Vagina (tissue), 2 donors: ENCODE data around the gene AKAP11. TPM values are rescaled to one million over a fixed set of nuclear protein-coding genes. Genes with fewer than 3 reads are reported as not detected.
A peak's percentile ranks its signal among the peaks of the same experiment; 100 is the strongest.

ENCODE experiments used
- DNase-seq, 2 donors: peaks; one replicate each; pipeline ENCODE4 v3.0.0-alpha.2; 2017; ENCODE audit errors: extremely low spot score in 2 of 2
- H3K27ac ChIP-seq: fragments of 200-600 bp; sonication (generic); one replicate; pipeline ENCODE4 v1.5.1; 2019
- H3K27me3 ChIP-seq: fragments of 200-600 bp; sonication (generic); one replicate; pipeline ENCODE4 v1.5.1; 2019
- H3K36me3 ChIP-seq, 2 donors: fragments of 200-600 bp; sonication (generic); one replicate each; pipeline ENCODE4 v1.5.1; 2017 to 2019
- H3K4me1 ChIP-seq: fragments of 200-600 bp; sonication (generic); one replicate; pipeline ENCODE4 v1.5.1; 2019
- H3K4me3 ChIP-seq, 2 donors: fragments of 200-600 bp; sonication (generic); 1 replicate in 1 of 2; 2 replicates in 1 of 2; pipeline ENCODE4 v1.5.1; 2016 to 2019
- H3K9me3 ChIP-seq: fragments of 200-600 bp; sonication (generic); one replicate; pipeline ENCODE4 v1.5.1; 2019
- CTCF ChIP-seq, 3 experiments: fragments of 450-650 bp in 2 of 3; fragments of 200-600 bp in 1 of 3; sonication (generic) in 1 of 3; IDR thresholded peaks; one replicate each; pipeline ENCODE4 v1.5.1; 2017 to 2019; ENCODE audit warnings: antibody characterized with exemption in 3 of 3, mild to moderate bottlenecking in 2 of 3, moderate library complexity in 2 of 3
- POLR2A ChIP-seq, 2 donors: fragments of 450-650 bp; IDR thresholded peaks; one replicate each; pipeline ENCODE4 v1.6.1; 2017; ENCODE audit warnings: antibody characterized with exemption in 2 of 2, mild to moderate bottlenecking in 2 of 2, moderate library complexity in 2 of 2
- POLR2AphosphoS5 ChIP-seq, 2 donors: sonication (generic); formaldehyde crosslinking; IDR thresholded peaks; one replicate each; pipeline ENCODE4 v1.9.0; 2017; ENCODE audit warnings: antibody characterized with exemption in 2 of 2, mild to moderate bottlenecking in 2 of 2, low read depth in 1 of 2; ENCODE audit not compliant: insufficient read depth in 1 of 2
- intact Hi-C: fragments of 100-400 bp; cut with DNase I; formaldehyde crosslinking; loops from one replicate; pipeline ENCODE4 v1.15.1; 2023
- total RNA-seq: library from RNA; depleted of rRNA; stranded (reverse); fragments of >200 nt; gene quantifications from one replicate; pipeline ENCODE4 v1.2.3, GENCODE V29; 2016

The AKAP11 gene
- total RNA-seq, 1 donor from 2014 or later: 25.0 TPM

- no peaks in the 10 kb centered on the region for H3K36me3 ChIP-seq
- no peaks in the 10 kb centered on the region for H3K9me3 ChIP-seq
- intact Hi-C loops: no loop called here
- no peaks in the 10 kb centered on the region for H3K27me3 ChIP-seq
- TF ChIP-seq POLR2AphosphoS5 (IDR thresholded peaks at IDR 0.05; ENCODE audit: insufficient read depth in 1 of 2, low read depth in 1 of 2) (no peak), CTCF (IDR thresholded peaks at IDR 0.05) (no peak), POLR2A (IDR thresholded peaks at IDR 0.05) (no peak)
- H3K4me3 ChIP-seq: no peak overlapping the region
- no peak for DNase-seq
- H3K4me1 ChIP-seq: no peaks in the 10 kb centered on the region
- no peak overlapping the region for H3K27ac ChIP-seq
Observed at GRCh38 chr13:42260903-42261654, 10.9 kb upstream of the AKAP11 start.

GRCh38 chr13:42266473-42266872, 5.5 kb upstream of the AKAP11 start:
- no peaks in the 10 kb centered on the region for H3K36me3 ChIP-seq
- no peak overlapping the region for H3K4me3 ChIP-seq
- H3K27ac ChIP-seq: no peak overlapping the region
- no peaks in the 10 kb centered on the region for H3K27me3 ChIP-seq
- TF ChIP-seq POLR2A (IDR thresholded peaks at IDR 0.05) (no peak), POLR2AphosphoS5 (IDR thresholded peaks at IDR 0.05; ENCODE audit: insufficient read depth in 1 of 2, low read depth in 1 of 2) (no peak), CTCF (IDR thresholded peaks at IDR 0.05) (no peak)
- no peak for DNase-seq
- no peaks in the 10 kb centered on the region for H3K9me3 ChIP-seq
- no peaks in the 10 kb centered on the region for H3K4me1 ChIP-seq
- intact Hi-C loops: no loop called here

- no peaks in the 10 kb centered on the region for H3K36me3 ChIP-seq
- intact Hi-C loops: no loop called here
- peaks cover 22% of the 10 kb centered on the region for H3K4me1 ChIP-seq
- no peak overlapping the region for H3K4me3 ChIP-seq
- no peak for DNase-seq
- H3K27ac ChIP-seq: no peak overlapping the region
- no peaks in the 10 kb centered on the region for H3K9me3 ChIP-seq
- no peak for TF ChIP-seq POLR2A (IDR thresholded peaks at IDR 0.05)
- no peak for TF ChIP-seq CTCF (IDR thresholded peaks at IDR 0.05)
- no peak for TF ChIP-seq POLR2AphosphoS5 (IDR thresholded peaks at IDR 0.05; ENCODE audit: insufficient read depth in 1 of 2, low read depth in 1 of 2)
- H3K27me3 ChIP-seq: no peaks in the 10 kb centered on the region
Observed at GRCh38 chr13:42270160-42270856, 1.6 kb upstream of the AKAP11 start.

GRCh38 chr13:42270857-42271215, 1.1 kb upstream of the AKAP11 start:
- Histone ChIP-seq H3K36me3 (no peaks in the 10 kb centered on the region), H3K9me3 (no peaks in the 10 kb centered on the region), H3K4me3 (peak overlapping the region; percentile 94), H3K27ac (peak overlapping the region; percentile 94), H3K27me3 (no peaks in the 10 kb centered on the region), H3K4me1 (peaks cover 22% of the 10 kb centered on the region)
- TF ChIP-seq POLR2AphosphoS5 (IDR thresholded peaks at IDR 0.05; ENCODE audit: insufficient read depth in 1 of 2, low read depth in 1 of 2): no peak
- TF ChIP-seq POLR2A (IDR thresholded peaks at IDR 0.05): no peak
- TF ChIP-seq CTCF (IDR thresholded peaks at IDR 0.05): no peak
- DNase-seq: no peak
- intact Hi-C loops: no loop called here
